MCF 10A (cell line): ENCODE results near the gene ZSCAN2. TPM values are rescaled to one million over a fixed set of nuclear protein-coding genes. Genes with fewer than 3 reads are reported as not detected.
"Not testable (repeated sequence)": the region's sequence is repeated elsewhere in the genome, so short reads cannot be mapped to it uniquely, and the experiment has no call there.

Experiments used
- Bru-seq: library from RNA; stranded (reverse); fragments of 400-500 nt; gene quantifications from one replicate; lab custom pipeline; 2021; lab: Mats Ljungman, UMichigan
- BruChase-seq, 2 experiments: library from RNA; stranded (reverse); fragments of 400-500 nt; gene quantifications; one replicate each; lab custom pipeline; 2021; lab: Mats Ljungman, UMichigan
- BruUV-seq: library from RNA; stranded (reverse); fragments of 400-500 nt; replicated peaks from 2 replicates; lab custom pipeline; 2021; lab: Mats Ljungman, UMichigan
- CTCF ChIA-PET: fragments of 300-600 bp; sonication (Branson Sonifier 250); formaldehyde crosslinking; extraction: SDS; loops from one replicate; lab custom pipeline; 2021; ENCODE audit warnings: antibody characterized with exemption, inconsistent platforms; lab: Yijun Ruan, JAX
- POLR2A ChIA-PET: fragments of 300-600, 350-650 bp; sonication (Branson Sonifier 250); formaldehyde crosslinking; extraction: SDS; loops from one replicate; lab custom pipeline; 2020; ENCODE audit warnings: antibody characterized with exemption, inconsistent platforms; lab: Yijun Ruan, JAX
- DNase-seq: peaks from one replicate; pipeline ENCODE4 v3.0.0-alpha.2; 2018; ENCODE audit not compliant: unreplicated experiment
- H3K27ac Mint-ChIP-seq: one replicate; pipeline ENCODE4 v1.8.0; 2022; ENCODE audit warnings: mild to moderate bottlenecking, low read depth, mixed read lengths; ENCODE audit not compliant: unreplicated experiment
- H3K27me3 Mint-ChIP-seq: one replicate; pipeline ENCODE4 v1.8.0; 2022; ENCODE audit warnings: mixed read lengths; ENCODE audit not compliant: insufficient read depth, unreplicated experiment
- H3K36me3 Mint-ChIP-seq: one replicate; pipeline ENCODE4 v1.8.0; 2022; ENCODE audit warnings: mild to moderate bottlenecking, moderate library complexity, mixed read lengths; ENCODE audit not compliant: insufficient read depth, unreplicated experiment
- H3K4me1 Mint-ChIP-seq: one replicate; pipeline ENCODE4 v1.8.0; 2022; ENCODE audit warnings: mixed read lengths; ENCODE audit not compliant: insufficient read depth, unreplicated experiment
- H3K4me3 Mint-ChIP-seq: one replicate; pipeline ENCODE4 v1.8.0; 2022; ENCODE audit warnings: mild to moderate bottlenecking, moderate library complexity, mixed read lengths; ENCODE audit not compliant: unreplicated experiment
- H3K9me3 Mint-ChIP-seq: one replicate; pipeline ENCODE4 v1.8.0; 2022; ENCODE audit warnings: mixed read lengths; ENCODE audit not compliant: unreplicated experiment
- CTCF ChIP-seq: fragments of 200-600 bp; IDR thresholded peaks from one replicate; pipeline ENCODE4 v1.8.0; 2022; ENCODE audit warnings: antibody characterized with exemption, mild to moderate bottlenecking; ENCODE audit not compliant: unreplicated experiment
- intact Hi-C: fragments of 100-400 bp; cut with micrococcal nuclease; formaldehyde crosslinking; loops from 2 replicates; pipeline ENCODE4 v1.14.1; 2022
- long read RNA-seq: library from polyadenylated mRNA; stranded (forward); transcript quantifications from one replicate; pipeline ENCODE4 v2.0.0, GENCODE V29; 2022
- total RNA-seq: library from RNA; stranded (reverse); gene quantifications from 2 replicates; pipeline ENCODE4 v1.2.3, GENCODE V29; 2022

Gene ZSCAN2
- total RNA-seq, result 4.2 and 4.3 TPM in 2 replicates
- percentile 39 among the genes with signal in this experiment for Bru-seq, nascent RNA
- percentile 29 among the genes with signal in this experiment for BruChase-seq, experiment 1, labeled RNA remaining after a 6-hour chase
- BruChase-seq, experiment 2, labeled RNA remaining after a 2-hour chase, result percentile 35 among the genes with signal in this experiment
- long read RNA-seq, partial matches to known transcripts, result 0 of 8 reads
- long read RNA-seq, other reads (novel, unspliced or antisense), result 3 of 8 reads

GRCh38 chr15:84600687-84601554 lies at the start of gene ZSCAN2:
Gene ZSCAN2 (plus strand): TSS chr15:84601009. CDS start chr15:84603928, 2,919 bp downstream.
- Mint-ChIP-seq H3K27ac (peak within 1 kb of the TSS; percentile 74), H3K36me3 (peaks cover 17% of the 10 kb centered on the region), H3K27me3 (no peaks in the 10 kb centered on the region), H3K9me3 (no peaks in the 10 kb centered on the region), H3K4me1 (no peaks in the 10 kb centered on the region), H3K4me3 (peak within 1 kb of the TSS; percentile 97)
- intact Hi-C loops, result loop anchor here (2.0 to 5.0 kb wide), 2 partner anchors 30 to 51 kb away; partner anchors contain the start of gene WDR73
- POLR2A ChIA-PET, result interaction anchor here (0.6 to 4.4 kb wide), 17 partner anchors 8 to 382 kb away, joined by 3 to 50 read pairs (median 6); partner anchors contain the start of genes SEC11A and WDR73
- peak; percentile 95 for DNase-seq
- BruUV-seq, result TSS peak; percentile 49
- CTCF ChIA-PET, result interaction anchor here (0.8 to 1.5 kb wide), 5 partner anchors 12 to 278 kb away, joined by 3 to 8 read pairs (median 5); no protein-coding TSS in a partner anchor
- no peak for TF ChIP-seq CTCF

GRCh38 chr15:84551624-84552023 lies 49.2 kb upstream of the ZSCAN2 start:
- DNase-seq, H3K4me3 Mint-ChIP-seq, H3K27me3 Mint-ChIP-seq, H3K27ac Mint-ChIP-seq, H3K9me3 Mint-ChIP-seq, intact Hi-C loops, H3K4me1 Mint-ChIP-seq, BruUV-seq: not testable (repeated sequence)
- peaks cover 14% of the 10 kb centered on the region for H3K36me3 Mint-ChIP-seq
- CTCF ChIA-PET, result interaction anchor here (0.6 to 0.9 kb wide), 2 partner anchors 10 to 20 kb away, joined by 3 to 6 read pairs; no protein-coding TSS in a partner anchor
- POLR2A ChIA-PET, result interaction anchor here (0.7 kb wide), 1 partner anchor 609 kb away, joined by 3 read pairs; no protein-coding TSS in a partner anchor

GRCh38 chr15:84552896-84553295 lies 47.9 kb upstream of the ZSCAN2 start:
- DNase-seq, result no peak
- no peaks in the 10 kb centered on the region for H3K9me3 Mint-ChIP-seq
- no peak for TF ChIP-seq CTCF
- CTCF ChIA-PET, result no interaction called here
- no peak overlapping the region for H3K4me3 Mint-ChIP-seq
- no TSS peak for BruUV-seq
- no peak overlapping the region for H3K27ac Mint-ChIP-seq
- intact Hi-C loops, result no loop called here
- peaks cover 14% of the 10 kb centered on the region for H3K36me3 Mint-ChIP-seq
- POLR2A ChIA-PET, result interaction anchor here (0.6 kb wide), 1 partner anchor 15 kb away, joined by 3 read pairs; no protein-coding TSS in a partner anchor
- no peaks in the 10 kb centered on the region for H3K27me3 Mint-ChIP-seq
- H3K4me1 Mint-ChIP-seq, result no peaks in the 10 kb centered on the region

GRCh38 chr15:84556690-84557089 lies 44.1 kb upstream of the ZSCAN2 start:
- CTCF ChIA-PET, DNase-seq, intact Hi-C loops, POLR2A ChIA-PET, H3K36me3 Mint-ChIP-seq, H3K4me3 Mint-ChIP-seq, H3K4me1 Mint-ChIP-seq, BruUV-seq, H3K9me3 Mint-ChIP-seq, H3K27me3 Mint-ChIP-seq, H3K27ac Mint-ChIP-seq: not testable (repeated sequence)

- H3K27me3 Mint-ChIP-seq, H3K4me3 Mint-ChIP-seq, CTCF ChIA-PET, H3K4me1 Mint-ChIP-seq, H3K27ac Mint-ChIP-seq, H3K9me3 Mint-ChIP-seq, DNase-seq, intact Hi-C loops, BruUV-seq: not testable (repeated sequence)
- H3K36me3 Mint-ChIP-seq, result peaks cover 13% of the 10 kb centered on the region
- POLR2A ChIA-PET, result interaction anchor here (0.7 kb wide), 1 partner anchor 15 kb away, joined by 3 read pairs; no protein-coding TSS in a partner anchor
Measured at GRCh38 chr15:84568021-84568420, 32.8 kb upstream of the ZSCAN2 start.
